Adrenal gland (tissue), 12 donors: ENCODE data around the gene LRRTM1. TPM values are rescaled to one million over a fixed set of nuclear protein-coding genes. Genes with fewer than 3 reads are reported as not detected.

Experiments
- DNase-seq, 7 donors: peaks; one replicate each; pipeline ENCODE4 v3.0.0-alpha.2; 2019 to 2020
- H3K27ac ChIP-seq, 5 donors: fragments of 200-600 bp; sonication (generic) in 4 of 5; 1 replicate in 3 of 5; 2 replicates in 2 of 5; pipeline versions ENCODE4 v1.5.1 to v1.8.0; 2016 to 2020; ENCODE audit warnings: mild to moderate bottlenecking in 1 of 5
- H3K27me3 ChIP-seq: fragments of 200-600 bp; 2 replicates; pipeline ENCODE4 v1.8.0; 2021
- H3K36me3 ChIP-seq, 2 donors: fragments of 200-600 bp; replicated peaks in 1 of 2; 1 replicate in 1 of 2; 2 replicates in 1 of 2; pipeline versions ENCODE4 v1.5.1 to v1.8.0; 2018 to 2022
- H3K4me1 ChIP-seq, 2 donors: fragments of 200-600 bp; replicated peaks in 1 of 2; 1 replicate in 1 of 2; 2 replicates in 1 of 2; pipeline versions ENCODE4 v1.5.1 to v1.8.0; 2018 to 2021
- H3K4me3 ChIP-seq, 4 donors: fragments of 200-600 bp; sonication (generic) in 3 of 4; one replicate each; pipeline ENCODE4 v1.5.1; 2016 to 2018
- H3K9me3 ChIP-seq, 3 donors: fragments of 200-600 bp; sonication (generic) in 1 of 3; replicated peaks in 1 of 3; 1 replicate in 2 of 3; 2 replicates in 1 of 3; pipeline versions ENCODE4 v1.5.1 to v1.8.0; 2016 to 2021
- CTCF ChIP-seq, 6 experiments: fragments of 450-650 bp in 4 of 6; fragments of 200-600 bp in 2 of 6; sonication (generic) in 1 of 6; IDR thresholded peaks; 1 replicate in 5 of 6; 2 replicates in 1 of 6; pipeline versions ENCODE4 v1.5.1 to v1.8.0; 2016 to 2021; ENCODE audit warnings: antibody characterized with exemption in 6 of 6, mild to moderate bottlenecking in 2 of 6, moderate library complexity in 1 of 6
- POLR2A ChIP-seq, 2 donors: fragments of 450-650 bp; IDR thresholded peaks; one replicate each; pipeline ENCODE4 v1.6.1; 2017; ENCODE audit warnings: antibody characterized with exemption in 2 of 2, mild to moderate bottlenecking in 2 of 2, moderate library complexity in 1 of 2
- WGBS, 4 donors: extraction: QIAGEN DNeasy Blood & Tissue Kit in 2 of 4; methylation state at CpG; one replicate each; pipeline versions ENCODE4 v1.1.5 to v1.1.7; 2013 to 2017; 5-methylcytosine and 5-hydroxymethylcytosine counted together
- intact Hi-C, 2 donors: fragments of 100-400 bp; cut with DNase I; formaldehyde crosslinking; loops; one replicate each; pipeline versions ENCODE4 v1.14.1 to v1.15.0; 2022 to 2023
- polyA plus RNA-seq, 3 donors: library from polyadenylated mRNA; stranded (reverse); fragments of 200-250 nt in 2 of 3; fragments of 350-450 nt in 1 of 3; fragmentation: Illumina TruSeq in 1 of 3; extraction: RNeasy Lipid Tissue Mini Kit (QIAGEN cat#74804) in 1 of 3; gene quantifications; one replicate each; pipeline ENCODE4 v1.2.3, GENCODE V29; 2013 to 2014
- total RNA-seq, 9 donors: library from RNA; depleted of rRNA in 4 of 9; stranded (reverse); fragments of >200 nt in 4 of 9; fragments of 120-200 nt in 1 of 9; fragmentation: NEBNext Ultra II Directional in 1 of 9; extraction: Animal tissue kit (Norgen Biotek cat#: 25700) in 1 of 9; gene quantifications; one replicate each; pipeline versions ENCODE4 v1.1.0 to v1.2.4, GENCODE V29; 2013 to 2023
- donor health status: healthy with polysubstance abuse.
- donor health status: Bipolar disorder and iron deficiency.
- donor health status: DM: yes; HTN: yes; CAD: no.
- donor health status: DM: no; HTN: no; CAD: no.
- donor health status: DM: no; HTN: no; CAD: no.
- donor health status: DM: yes; HTN: yes; CAD: no.

LRRTM1 gene
- total and polyA plus RNA-seq, 12 donors, result 0.12 to 1.8 (median 0.49) TPM; not detected in 1

- WGBS, 4 donors, result 49 to 74% (median 63%) methylated on average over 1 of the region's 1 CpG
- DNase-seq, result no peak
- Histone ChIP-seq H3K4me1 (no peaks in the 10 kb centered on the region), H3K9me3 (no peaks in the 10 kb centered on the region), H3K27ac (no peak overlapping the region), H3K36me3 (no peaks in the 10 kb centered on the region), H3K27me3 (peaks cover 24% of the 10 kb centered on the region), H3K4me3 (no peak overlapping the region)
- intact Hi-C loops, result no loop called here
- TF ChIP-seq POLR2A (IDR thresholded peaks at IDR 0.05) (no peak), CTCF (IDR thresholded peaks at IDR 0.05) (no peak)
Observed at GRCh38 chr2:80300346-80300745, 4.2 kb downstream of the LRRTM1 start.

DNA sequence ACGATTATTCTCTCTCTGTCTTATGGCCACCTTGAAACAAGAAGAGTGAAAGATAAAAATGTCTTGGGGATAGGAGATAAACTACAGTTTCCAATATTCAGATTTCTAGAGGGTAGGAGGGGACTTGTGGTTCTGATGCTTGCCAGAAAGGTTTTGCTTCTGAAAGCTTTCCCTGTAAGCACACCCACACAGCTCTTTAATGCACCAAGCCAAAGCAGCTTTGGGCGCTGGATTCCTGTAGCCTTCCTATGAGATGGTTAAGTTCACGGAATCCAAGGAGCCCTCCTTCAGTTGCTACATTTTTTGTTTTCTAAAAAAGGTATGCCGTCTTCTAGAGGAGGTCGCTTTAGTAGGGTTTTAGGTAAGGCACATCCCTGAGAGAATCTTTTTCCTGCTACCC lies 4.9 kb downstream of the LRRTM1 start:
- intact Hi-C loops, result no loop called here

DNA sequence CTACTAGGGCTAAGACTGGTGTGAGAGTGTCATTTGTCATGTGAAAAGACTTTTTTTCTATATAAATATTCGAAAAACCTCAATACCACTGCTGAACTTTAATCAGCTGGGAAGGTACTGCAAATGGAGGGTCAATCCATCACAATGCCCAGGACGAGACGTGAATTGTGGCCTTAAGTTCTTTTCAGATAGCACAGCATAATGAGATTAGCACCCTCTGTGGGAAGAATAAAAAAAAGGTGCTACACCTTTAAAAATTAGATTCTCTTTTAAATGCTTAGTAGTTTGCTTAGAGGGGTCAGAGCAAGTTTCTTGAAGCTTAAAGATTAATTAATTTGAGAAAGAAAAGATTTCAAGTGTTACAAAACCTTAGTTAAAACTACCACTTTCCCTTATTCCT lies 5.6 kb downstream of the LRRTM1 start:
- intact Hi-C loops, result no loop called here

More for the DNA sequence above, 4.9 kb downstream of the LRRTM1 start:
- 41 to 61% (median 52%) methylated on average over 5 of the region's 5 CpGs for WGBS, 4 donors
- Histone ChIP-seq H3K36me3 (no peaks in the 10 kb centered on the region), H3K4me1 (no peaks in the 10 kb centered on the region), H3K27me3 (peaks cover 24% of the 10 kb centered on the region), H3K4me3 (no peak overlapping the region), H3K9me3 (no peaks in the 10 kb centered on the region), H3K27ac (no peak overlapping the region)
- TF ChIP-seq POLR2A (IDR thresholded peaks at IDR 0.05), result no peak
- no peak for TF ChIP-seq CTCF (IDR thresholded peaks at IDR 0.05)
- no peak for DNase-seq

GRCh38 chr2:80293039-80293438 lies 11.5 kb downstream of the LRRTM1 start:
- no peaks in the 10 kb centered on the region for H3K27me3 ChIP-seq
- no peak for DNase-seq
- no peaks in the 10 kb centered on the region for H3K36me3 ChIP-seq
- no peak overlapping the region for H3K27ac ChIP-seq
- intact Hi-C loops, result no loop called here
- no peaks in the 10 kb centered on the region for H3K9me3 ChIP-seq
- TF ChIP-seq POLR2A (IDR thresholded peaks at IDR 0.05) (no peak), CTCF (IDR thresholded peaks at IDR 0.05) (no peak)
- H3K4me3 ChIP-seq, result no peak overlapping the region
- no peaks in the 10 kb centered on the region for H3K4me1 ChIP-seq

More for the DNA sequence above, 5.6 kb downstream of the LRRTM1 start:
- Histone ChIP-seq H3K4me3 (no peak overlapping the region), H3K27me3 (peaks cover 21% of the 10 kb centered on the region), H3K4me1 (no peaks in the 10 kb centered on the region), H3K36me3 (no peaks in the 10 kb centered on the region), H3K27ac (no peak overlapping the region), H3K9me3 (no peaks in the 10 kb centered on the region)
- 36 to 38% (median 36%) methylated on average over 3 of the region's 3 CpGs for WGBS, 4 donors
- no peak for TF ChIP-seq CTCF (IDR thresholded peaks at IDR 0.05)
- TF ChIP-seq POLR2A (IDR thresholded peaks at IDR 0.05), result no peak
- DNase-seq, result no peak
